Stimulated activated CD8-positive, alpha-beta memory T cell treated with anti-CD3 and anti-CD28 coated beads, Interleukin-15, amount 100 ng/mL, for 1 hour (primary cell): ENCODE measurements around the gene CYP46A1.
A peak's percentile ranks its signal among the peaks of the same experiment; 100 is the strongest.

Experiments
- DNase-seq: peaks from one replicate; pipeline ENCODE4 v3.0.0-alpha.2; 2020; ENCODE audit warnings: low read depth

Gene CYP46A1

GRCh38 chr14:99673305-99674063 lies 10.6 kb upstream of the CYP46A1 start:
- no peak for DNase-seq

GRCh38 chr14:99674064-99674650 lies 9.9 kb upstream of the CYP46A1 start:
- no peak for DNase-seq

GRCh38 chr14:99674776-99675381 lies 9.2 kb upstream of the CYP46A1 start:
- no peak for DNase-seq

- no peak for DNase-seq
Measured at GRCh38 chr14:99675382-99675835, 8.7 kb upstream of the CYP46A1 start.

- no peak for DNase-seq
Measured at GRCh38 chr14:99675951-99676350, 8.1 kb upstream of the CYP46A1 start.

GRCh38 chr14:99676657-99677056 lies 7.4 kb upstream of the CYP46A1 start:
- DNase-seq, result no peak

- no peak for DNase-seq
Measured at GRCh38 chr14:99677231-99678140, 6.6 kb upstream of the CYP46A1 start.

- no peak for DNase-seq
Measured at GRCh38 chr14:99678198-99678597, 5.9 kb upstream of the CYP46A1 start.

GRCh38 chr14:99679111-99679510 lies 5.0 kb upstream of the CYP46A1 start:
- DNase-seq, result no peak

GRCh38 chr14:99679543-99679942 lies 4.6 kb upstream of the CYP46A1 start:
- DNase-seq, result no peak

GRCh38 chr14:99679996-99680395 lies 4.1 kb upstream of the CYP46A1 start:
- DNase-seq, result no peak

- DNase-seq, result no peak
Measured at GRCh38 chr14:99681101-99681831, 2.8 kb upstream of the CYP46A1 start.

- no peak for DNase-seq
Measured at GRCh38 chr14:99681832-99682148, 2.3 kb upstream of the CYP46A1 start.

- peak; percentile 59 for DNase-seq
Measured at GRCh38 chr14:99682809-99683618, 1.1 kb upstream of the CYP46A1 start.

GRCh38 chr14:99684410-99684934 lies 374 bp downstream of the CYP46A1 start:
- no peak for DNase-seq

GRCh38 chr14:99685151-99685591 lies 1.1 kb downstream of the CYP46A1 start:
- no peak for DNase-seq

GRCh38 chr14:99685596-99685995 lies 1.5 kb downstream of the CYP46A1 start:
- DNase-seq, result no peak

GRCh38 chr14:99686557-99687283 lies 2.6 kb downstream of the CYP46A1 start:
- no peak for DNase-seq

GRCh38 chr14:99687284-99688209 lies 3.4 kb downstream of the CYP46A1 start:
- no peak for DNase-seq
